ENCODE measurements around the gene GREB1L.

The GREB1L gene

DNA sequence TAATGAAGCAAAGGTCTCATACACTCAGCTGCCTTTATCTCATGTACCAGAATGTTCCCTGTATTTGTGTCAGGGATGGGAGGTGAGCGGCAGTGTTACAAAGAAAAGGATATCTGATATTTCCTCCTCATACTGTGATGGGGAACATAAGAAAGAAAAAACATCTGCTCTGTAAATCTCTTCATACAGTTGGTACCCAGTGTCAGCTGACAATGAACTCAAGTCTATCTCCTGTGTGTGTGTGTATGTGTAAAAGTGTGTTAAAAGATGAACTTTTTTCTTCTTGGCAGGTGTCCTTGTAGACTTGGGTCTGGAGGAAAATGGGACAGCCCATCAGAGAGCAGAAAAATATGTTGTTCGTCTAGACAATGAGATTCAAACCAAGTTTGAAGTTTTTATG is 230.7 kb downstream of the GREB1L start:
- TF ChIP-seq POLR2AphosphoS5 (IDR thresholded peaks at IDR 0.05; ENCODE audit: low read depth, low read length) (no peak), SIN3A (IDR thresholded peaks at IDR 0.05; ENCODE audit: borderline replicate concordance, insufficient read depth, low read length) (no peak), TAF1 (IDR thresholded peaks at IDR 0.05; ENCODE audit: borderline replicate concordance, insufficient read depth, low read length) (no peak)

DNA sequence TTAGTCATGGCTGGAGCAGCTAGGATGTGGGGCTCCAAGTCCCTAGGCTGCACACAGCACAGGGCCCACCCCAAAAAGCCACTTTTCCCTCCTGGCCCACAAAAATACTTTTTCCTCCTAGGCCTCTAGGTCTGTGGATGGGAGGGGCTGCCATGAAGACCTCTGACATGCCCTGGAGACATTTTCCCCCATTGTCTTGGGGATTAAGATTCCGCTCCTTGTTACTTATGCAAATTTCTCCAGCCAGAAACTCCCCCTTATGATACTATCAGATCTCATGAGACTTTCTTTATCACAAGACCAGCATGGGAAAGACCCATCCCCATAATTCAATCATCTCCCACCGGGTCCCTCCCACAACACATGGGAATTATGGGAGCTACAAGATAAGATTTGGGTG is 232.6 kb downstream of the GREB1L start:
- TF ChIP-seq TAF1 (IDR thresholded peaks at IDR 0.05; ENCODE audit: borderline replicate concordance, insufficient read depth, low read length) (no peak), POLR2AphosphoS5 (IDR thresholded peaks at IDR 0.05; ENCODE audit: low read depth, low read length) (no peak), FOXP2 (optimal IDR thresholded peaks at IDR 0.05; ENCODE audit: borderline replicate concordance, extremely low read depth, extremely low read length, insufficient read depth) (no peak), SIN3A (IDR thresholded peaks at IDR 0.05; ENCODE audit: borderline replicate concordance, insufficient read depth, low read length) (no peak)
- TF ChIP-seq, protein P1, sequence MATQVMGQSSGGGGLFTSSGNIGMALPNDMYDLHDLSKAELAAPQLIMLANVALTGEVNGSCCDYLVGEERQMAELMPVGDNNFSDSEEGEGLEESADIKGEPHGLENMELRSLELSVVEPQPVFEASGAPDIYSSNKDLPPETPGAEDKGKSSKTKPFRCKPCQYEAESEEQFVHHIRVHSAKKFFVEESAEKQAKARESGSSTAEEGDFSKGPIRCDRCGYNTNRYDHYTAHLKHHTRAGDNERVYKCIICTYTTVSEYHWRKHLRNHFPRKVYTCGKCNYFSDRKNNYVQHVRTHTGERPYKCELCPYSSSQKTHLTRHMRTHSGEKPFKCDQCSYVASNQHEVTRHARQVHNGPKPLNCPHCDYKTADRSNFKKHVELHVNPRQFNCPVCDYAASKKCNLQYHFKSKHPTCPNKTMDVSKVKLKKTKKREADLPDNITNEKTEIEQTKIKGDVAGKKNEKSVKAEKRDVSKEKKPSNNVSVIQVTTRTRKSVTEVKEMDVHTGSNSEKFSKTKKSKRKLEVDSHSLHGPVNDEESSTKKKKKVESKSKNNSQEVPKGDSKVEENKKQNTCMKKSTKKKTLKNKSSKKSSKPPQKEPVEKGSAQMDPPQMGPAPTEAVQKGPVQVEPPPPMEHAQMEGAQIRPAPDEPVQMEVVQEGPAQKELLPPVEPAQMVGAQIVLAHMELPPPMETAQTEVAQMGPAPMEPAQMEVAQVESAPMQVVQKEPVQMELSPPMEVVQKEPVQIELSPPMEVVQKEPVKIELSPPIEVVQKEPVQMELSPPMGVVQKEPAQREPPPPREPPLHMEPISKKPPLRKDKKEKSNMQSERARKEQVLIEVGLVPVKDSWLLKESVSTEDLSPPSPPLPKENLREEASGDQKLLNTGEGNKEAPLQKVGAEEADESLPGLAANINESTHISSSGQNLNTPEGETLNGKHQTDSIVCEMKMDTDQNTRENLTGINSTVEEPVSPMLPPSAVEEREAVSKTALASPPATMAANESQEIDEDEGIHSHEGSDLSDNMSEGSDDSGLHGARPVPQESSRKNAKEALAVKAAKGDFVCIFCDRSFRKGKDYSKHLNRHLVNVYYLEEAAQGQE (IDR thresholded peaks at IDR 0.05; ENCODE audit: insufficient read depth in 1 of 2, low read depth in 2 of 2, low read length in 2 of 2) = no peak

DNA sequence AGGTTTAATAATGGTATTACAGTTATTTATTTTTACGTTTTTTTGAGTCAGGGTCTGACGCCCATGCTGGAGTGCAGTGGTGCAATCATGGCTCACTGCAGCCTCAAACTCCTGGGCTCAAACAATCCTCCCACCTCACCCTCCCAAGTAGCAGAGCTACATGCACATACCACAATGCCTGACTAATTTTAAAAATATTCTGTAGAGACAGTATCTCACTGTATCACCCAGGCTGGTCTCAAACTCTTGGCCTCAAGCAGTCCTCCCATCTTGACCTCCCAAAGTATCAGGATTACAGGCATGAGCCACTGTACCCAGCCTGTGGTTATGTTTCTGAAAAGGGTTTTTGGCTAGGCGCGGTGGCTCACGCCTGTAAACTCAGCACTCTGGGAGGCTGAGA is 237.7 kb downstream of the GREB1L start:
- TF ChIP-seq FOXP2 (optimal IDR thresholded peaks at IDR 0.05; ENCODE audit: borderline replicate concordance, extremely low read depth, extremely low read length, insufficient read depth) (no peak), TAF1 (IDR thresholded peaks at IDR 0.05; ENCODE audit: borderline replicate concordance, insufficient read depth, low read length) (no peak), POLR2AphosphoS5 (IDR thresholded peaks at IDR 0.05; ENCODE audit: low read depth, low read length) (no peak), SIN3A (IDR thresholded peaks at IDR 0.05; ENCODE audit: borderline replicate concordance, insufficient read depth, low read length) (no peak)
- TF ChIP-seq, protein P1 (IDR thresholded peaks at IDR 0.05; ENCODE audit: insufficient read depth in 1 of 2, low read depth in 2 of 2, low read length in 2 of 2) = no peak

- TF ChIP-seq SIN3A (IDR thresholded peaks at IDR 0.05; ENCODE audit: borderline replicate concordance, insufficient read depth, low read length) (no peak), POLR2AphosphoS5 (IDR thresholded peaks at IDR 0.05; ENCODE audit: low read depth, low read length) (no peak), TAF1 (IDR thresholded peaks at IDR 0.05; ENCODE audit: borderline replicate concordance, insufficient read depth, low read length) (no peak), FOXP2 (optimal IDR thresholded peaks at IDR 0.05; ENCODE audit: borderline replicate concordance, extremely low read depth, extremely low read length, insufficient read depth) (no peak)
- TF ChIP-seq, protein P1 (IDR thresholded peaks at IDR 0.05; ENCODE audit: insufficient read depth in 1 of 2, low read depth in 2 of 2, low read length in 2 of 2) = no peak
Observed at GRCh38 chr18:21481739-21482138, 239.7 kb downstream of the GREB1L start.

DNA sequence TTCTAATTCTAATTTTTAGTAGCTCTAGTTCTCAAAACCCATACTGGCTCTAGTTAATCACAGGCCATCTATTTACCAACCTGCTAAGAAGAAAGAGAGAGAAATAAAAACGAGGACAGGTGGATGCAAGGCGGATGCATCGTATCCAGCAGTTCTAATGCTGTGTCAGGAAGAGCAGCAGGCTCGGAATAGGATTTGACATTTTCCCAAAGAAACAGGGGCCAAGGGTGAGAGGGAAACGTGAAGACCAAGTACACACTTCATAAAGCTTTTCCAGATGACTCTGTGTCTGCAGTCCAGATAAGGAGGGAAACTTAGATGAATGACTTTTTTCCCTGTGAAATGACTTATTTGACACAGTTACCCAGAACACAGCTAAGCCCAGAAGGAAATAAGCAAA is 241.0 kb downstream of the GREB1L start:
- TF ChIP-seq, protein P1 (IDR thresholded peaks at IDR 0.05; ENCODE audit: insufficient read depth in 1 of 2, low read depth in 2 of 2, low read length in 2 of 2) = no peak
- TF ChIP-seq SIN3A (IDR thresholded peaks at IDR 0.05; ENCODE audit: borderline replicate concordance, insufficient read depth, low read length) (no peak), POLR2AphosphoS5 (IDR thresholded peaks at IDR 0.05; ENCODE audit: low read depth, low read length) (no peak), FOXP2 (optimal IDR thresholded peaks at IDR 0.05; ENCODE audit: borderline replicate concordance, extremely low read depth, extremely low read length, insufficient read depth) (no peak), TAF1 (IDR thresholded peaks at IDR 0.05; ENCODE audit: borderline replicate concordance, insufficient read depth, low read length) (no peak)

Data from PFSK-1 (cell line).